Sciatic nerve (tissue), 2 donors: ENCODE data around the gene OGDHL. TPM values are rescaled to one million over a fixed set of nuclear protein-coding genes. Genes with fewer than 3 reads are reported as not detected.

ENCODE experiments used
- ATAC-seq: fragments of 200-7000 bp; cut with Tn5 transposase; one replicate; pipeline ENCODE4 v1.9.1; 2020; ENCODE audit warnings: mild to moderate bottlenecking, moderate library complexity
- DNase-seq: peaks from one replicate; pipeline ENCODE4 v3.0.0-alpha.2; 2020; ENCODE audit warnings: low spot score
- intact Hi-C: fragments of 100-400 bp; cut with DNase I; formaldehyde crosslinking; loops from one replicate; pipeline ENCODE4 v1.14.2; 2022
- total RNA-seq: library from RNA; stranded (reverse); fragmentation: NEBNext Ultra II Directional; extraction: Animal tissue kit (Norgen Biotek cat#: 25700); gene quantifications from one replicate; pipeline ENCODE4 v1.2.1, GENCODE V29; 2021
- donor health status: DM: no; HTN: no; CAD: no.
- donor health status: DM: no; HTN: no; CAD: no.

OGDHL gene
- total RNA-seq, 1 donor from 2014 or later, result not detected

- ATAC-seq (no peak), DNase-seq (no peak)
- intact Hi-C loops, result no loop called here
These were observed 52.2 kb downstream of the OGDHL start for GRCh38 chr10:49709934-49710333.

- DNase-seq (no peak), ATAC-seq (no peak)
- intact Hi-C loops, result no loop called here
These were observed 54.5 kb downstream of the OGDHL start for GRCh38 chr10:49707585-49707984.

GRCh38 chr10:49700997-49701396 lies 61.1 kb downstream of the OGDHL start:
- intact Hi-C loops, result no loop called here
- no peak for DNase-seq
- no peak for ATAC-seq

- intact Hi-C loops, result no loop called here
- DNase-seq (no peak), ATAC-seq (no peak)
These were observed 61.9 kb downstream of the OGDHL start for GRCh38 chr10:49700211-49700610.

- intact Hi-C loops, result no loop called here
- no peak for ATAC-seq
- no peak for DNase-seq
These were observed 63.4 kb downstream of the OGDHL start for GRCh38 chr10:49698679-49699078.

- intact Hi-C loops, result loop anchor here (1.0 kb wide), 1 partner anchor 27 kb away; no protein-coding TSS in a partner anchor
- DNase-seq, result no peak
- ATAC-seq, result no peak
These were observed 65.8 kb downstream of the OGDHL start for GRCh38 chr10:49696311-49696710.

GRCh38 chr10:49694466-49694865 lies 67.7 kb downstream of the OGDHL start:
- ATAC-seq (no peak), DNase-seq (no peak)
- intact Hi-C loops, result no loop called here

- ATAC-seq, result no peak
- intact Hi-C loops, result no loop called here
These were observed 70.5 kb downstream of the OGDHL start for GRCh38 chr10:49691588-49691987.

GRCh38 chr10:49690698-49691356 lies 71.3 kb downstream of the OGDHL start:
- ATAC-seq, result no peak

More at GRCh38 chr10:49691588-49691987, 70.5 kb downstream of the OGDHL start:
- DNase-seq, result no peak

GRCh38 chr10:49689882-49690510 lies 72.1 kb downstream of the OGDHL start:
- intact Hi-C loops, result no loop called here
- DNase-seq (no peak), ATAC-seq (no peak)

More at GRCh38 chr10:49690698-49691356, 71.3 kb downstream of the OGDHL start:
- DNase-seq, result no peak
- intact Hi-C loops, result no loop called here

- ATAC-seq (no peak), DNase-seq (no peak)
- intact Hi-C loops, result no loop called here
These were observed 73.2 kb downstream of the OGDHL start for GRCh38 chr10:49688920-49689319.

GRCh38 chr10:49688261-49688846 lies 73.8 kb downstream of the OGDHL start:
- DNase-seq (no peak), ATAC-seq (no peak)
- intact Hi-C loops, result no loop called here

- DNase-seq (no peak), ATAC-seq (no peak)
- intact Hi-C loops, result no loop called here
These were observed 75.5 kb downstream of the OGDHL start for GRCh38 chr10:49686651-49687050.

Other genes starting within 250 kb of the OGDHL start
- gene ERCC6, start 223.2 kb downstream of the OGDHL start, total RNA-seq, result 33.5 TPM
- not detected for gene SLC18A3, start 152.0 kb downstream of the OGDHL start, total RNA-seq
- not detected for gene CHAT, start 148.3 kb downstream of the OGDHL start, total RNA-seq
- not detected for gene C10orf53, start 82.7 kb downstream of the OGDHL start, total RNA-seq
- 35.8 TPM for gene PARG, start 179.7 kb upstream of the OGDHL start, total RNA-seq
- gene TIMM23B, start 179.7 kb upstream of the OGDHL start, total RNA-seq, result 26.0 TPM
- 18.5 TPM for gene AGAP6, start 226.1 kb upstream of the OGDHL start, total RNA-seq